Type B pancreatic cell (in vitro differentiated cells): Measurements from ENCODE around the gene UGT2B10. TPM values are rescaled to one million over a fixed set of nuclear protein-coding genes. Genes with fewer than 3 reads are reported as not detected.
"Not testable (repeated sequence)": the region's sequence is repeated elsewhere in the genome, so short reads cannot be mapped to it uniquely, and the experiment has no call there.

Experiments
- DNase-seq: peaks from one replicate; pipeline ENCODE4 v3.0.0; 2021; ENCODE audit warnings: mixed read lengths; ENCODE audit not compliant: unreplicated experiment; ENCODE audit errors: extremely low spot score
- H3K27ac Mint-ChIP-seq: 2 replicates; pipeline ENCODE4 v1.8.0; 2021; ENCODE audit warnings: mild to moderate bottlenecking, mixed read lengths
- H3K27me3 Mint-ChIP-seq: 2 replicates; pipeline ENCODE4 v1.8.0; 2021; ENCODE audit warnings: mixed read lengths
- H3K36me3 Mint-ChIP-seq: 2 replicates; pipeline ENCODE4 v1.8.0; 2021; ENCODE audit warnings: mixed read lengths
- H3K4me1 Mint-ChIP-seq: one replicate; pipeline ENCODE4 v1.8.0; 2021; ENCODE audit warnings: mixed read lengths; ENCODE audit not compliant: unreplicated experiment
- H3K4me3 Mint-ChIP-seq: 2 replicates; pipeline ENCODE4 v1.8.0; 2021; ENCODE audit warnings: mild to moderate bottlenecking, mixed read lengths
- H3K9me3 Mint-ChIP-seq: 2 replicates; pipeline ENCODE4 v1.8.0; 2021; ENCODE audit warnings: mixed read lengths
- CTCF ChIP-seq: fragments of 200-600 bp; sonication (generic); conservative IDR thresholded peaks from 2 replicates; pipeline ENCODE4 v1.5.0; 2021; ENCODE audit warnings: antibody characterized with exemption, mild to moderate bottlenecking
- long read RNA-seq: library from polyadenylated mRNA; unstranded; transcript quantifications from one replicate; pipeline ENCODE4 v2.0.0, GENCODE V29; 2020
- total RNA-seq: library from RNA; stranded (reverse); gene quantifications from 2 replicates; pipeline ENCODE4 v1.2.1, GENCODE V29; 2021; ENCODE audit warnings: low replicate concordance

Gene UGT2B10
- total RNA-seq: 0.17 and 0.45 TPM in 2 replicates
- long read RNA-seq, partial matches to known transcripts: 0 of 2 reads
- long read RNA-seq, other reads (novel, unspliced or antisense): 0 of 2 reads

GRCh38 chr4:68815617-68816409, at the start of gene UGT2B10:
Gene UGT2B10 (plus strand): TSS chr4:68815994. CDS start chr4:68816020, 26 bp downstream.
- H3K36me3 Mint-ChIP-seq, H3K9me3 Mint-ChIP-seq, DNase-seq, H3K4me3 Mint-ChIP-seq, H3K4me1 Mint-ChIP-seq, H3K27me3 Mint-ChIP-seq, H3K27ac Mint-ChIP-seq: not testable (repeated sequence)

GRCh38 chr4:68771836-68772235, 44.0 kb upstream of the UGT2B10 start:
- H3K9me3 Mint-ChIP-seq, DNase-seq, H3K36me3 Mint-ChIP-seq, H3K27ac Mint-ChIP-seq, H3K27me3 Mint-ChIP-seq, H3K4me1 Mint-ChIP-seq, H3K4me3 Mint-ChIP-seq: not testable (repeated sequence)

- H3K9me3 Mint-ChIP-seq: no peaks in the 10 kb centered on the region
- no peaks in the 10 kb centered on the region for H3K27me3 Mint-ChIP-seq
- no peak overlapping the region for H3K27ac Mint-ChIP-seq
- H3K4me3 Mint-ChIP-seq: no peak overlapping the region
- H3K4me1 Mint-ChIP-seq: no peaks in the 10 kb centered on the region
- no peak for TF ChIP-seq CTCF
- no peak for DNase-seq
- no peaks in the 10 kb centered on the region for H3K36me3 Mint-ChIP-seq
These were observed 42.1 kb upstream of the UGT2B10 start for GRCh38 chr4:68773699-68774098.

- Mint-ChIP-seq H3K27ac (no peak overlapping the region), H3K4me3 (no peak overlapping the region), H3K4me1 (no peaks in the 10 kb centered on the region), H3K36me3 (no peaks in the 10 kb centered on the region), H3K9me3 (no peaks in the 10 kb centered on the region), H3K27me3 (no peaks in the 10 kb centered on the region)
- TF ChIP-seq CTCF: no peak
- DNase-seq: no peak
These were observed 35.6 kb upstream of the UGT2B10 start for GRCh38 chr4:68780232-68780631.

- Mint-ChIP-seq H3K36me3 (no peaks in the 10 kb centered on the region), H3K27me3 (no peaks in the 10 kb centered on the region)
- no peak for DNase-seq
These were observed 18.7 kb upstream of the UGT2B10 start for GRCh38 chr4:68797048-68797447.

GRCh38 chr4:68797618-68798017, 18.2 kb upstream of the UGT2B10 start:
- no peak overlapping the region for H3K27ac Mint-ChIP-seq
- no peak for DNase-seq
- no peak overlapping the region for H3K4me3 Mint-ChIP-seq
- H3K27me3 Mint-ChIP-seq: no peaks in the 10 kb centered on the region
- H3K4me1 Mint-ChIP-seq: no peaks in the 10 kb centered on the region
- no peak for TF ChIP-seq CTCF
- no peaks in the 10 kb centered on the region for H3K9me3 Mint-ChIP-seq
- no peaks in the 10 kb centered on the region for H3K36me3 Mint-ChIP-seq

More at GRCh38 chr4:68797048-68797447, 18.7 kb upstream of the UGT2B10 start:
- Mint-ChIP-seq H3K4me3 (no peak overlapping the region), H3K4me1 (no peaks in the 10 kb centered on the region), H3K27ac (no peak overlapping the region), H3K9me3 (no peaks in the 10 kb centered on the region)
- no peak for TF ChIP-seq CTCF
